Embryonic facial prominence (tissue), 1 donor: ENCODE measurements around the gene SNRPA.

ENCODE experiments used
- DNase-seq: peaks from one replicate; pipeline ENCODE4 v3.0.0-alpha.2; 2016; ENCODE audit errors: extremely low spot score

Gene SNRPA

GRCh38 chr19:40750874-40751537 lies at the start of gene SNRPA:
Gene SNRPA, plus strand, starts transcription at chr19:40751203. Its CDS starts 206 bp downstream, at chr19:40751409.
- peak; percentile 94 for DNase-seq

GRCh38 chr19:40701758-40702157 lies 49.2 kb upstream of the SNRPA start:
- DNase-seq: no peak

GRCh38 chr19:40702337-40703012 lies 48.5 kb upstream of the SNRPA start:
- DNase-seq: no peak

GRCh38 chr19:40703029-40703755 lies 47.8 kb upstream of the SNRPA start:
- DNase-seq: no peak

- no peak for DNase-seq
These were observed 46.3 kb upstream of the SNRPA start for GRCh38 chr19:40704491-40705361.

DNA sequence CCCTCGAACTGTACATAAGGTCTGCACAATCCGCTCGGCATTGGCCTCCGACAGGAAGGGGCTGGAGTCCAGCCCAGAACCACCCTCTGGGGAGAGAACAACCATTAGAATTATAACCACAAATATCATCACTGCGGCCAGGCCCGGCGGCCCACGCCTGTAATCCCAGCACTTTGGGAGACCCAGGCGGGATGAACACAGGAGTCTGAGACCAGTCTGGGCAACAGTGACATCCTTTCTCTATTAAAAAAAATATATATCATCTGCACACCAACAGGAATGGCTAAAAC lies 45.7 kb upstream of the SNRPA start:
- no peak for DNase-seq

GRCh38 chr19:40705950-40706619 lies 44.9 kb upstream of the SNRPA start:
- DNase-seq: no peak

- no peak for DNase-seq
These were observed 43.4 kb upstream of the SNRPA start for GRCh38 chr19:40707615-40708014.

GRCh38 chr19:40709817-40710216 lies 41.2 kb upstream of the SNRPA start:
- DNase-seq: no peak

DNA sequence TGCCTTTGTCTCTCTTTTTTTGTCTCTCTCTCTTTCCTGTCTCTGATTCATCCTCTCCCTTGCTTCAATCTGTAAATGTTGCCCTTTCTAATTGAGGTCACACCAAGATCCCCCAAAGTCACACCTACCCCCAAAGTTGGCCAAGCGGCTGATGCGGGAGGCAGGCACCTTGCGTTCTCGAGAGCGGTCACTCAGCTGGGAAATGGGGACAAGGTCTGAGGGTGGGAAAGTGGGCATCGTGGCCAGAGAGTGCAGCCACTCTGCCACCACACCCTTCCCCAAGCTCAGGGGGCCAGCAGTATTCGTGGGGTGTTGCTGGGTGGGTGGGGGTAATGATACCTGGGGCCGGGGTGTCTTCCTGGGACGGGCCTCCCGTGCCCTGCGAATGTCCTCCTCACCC lies 37.1 kb upstream of the SNRPA start:
- no peak for DNase-seq

- DNase-seq: peak; percentile 98
These were observed 36.3 kb upstream of the SNRPA start for GRCh38 chr19:40714441-40715299.

- no peak for DNase-seq
These were observed 34.9 kb upstream of the SNRPA start for GRCh38 chr19:40716031-40716481.

DNA sequence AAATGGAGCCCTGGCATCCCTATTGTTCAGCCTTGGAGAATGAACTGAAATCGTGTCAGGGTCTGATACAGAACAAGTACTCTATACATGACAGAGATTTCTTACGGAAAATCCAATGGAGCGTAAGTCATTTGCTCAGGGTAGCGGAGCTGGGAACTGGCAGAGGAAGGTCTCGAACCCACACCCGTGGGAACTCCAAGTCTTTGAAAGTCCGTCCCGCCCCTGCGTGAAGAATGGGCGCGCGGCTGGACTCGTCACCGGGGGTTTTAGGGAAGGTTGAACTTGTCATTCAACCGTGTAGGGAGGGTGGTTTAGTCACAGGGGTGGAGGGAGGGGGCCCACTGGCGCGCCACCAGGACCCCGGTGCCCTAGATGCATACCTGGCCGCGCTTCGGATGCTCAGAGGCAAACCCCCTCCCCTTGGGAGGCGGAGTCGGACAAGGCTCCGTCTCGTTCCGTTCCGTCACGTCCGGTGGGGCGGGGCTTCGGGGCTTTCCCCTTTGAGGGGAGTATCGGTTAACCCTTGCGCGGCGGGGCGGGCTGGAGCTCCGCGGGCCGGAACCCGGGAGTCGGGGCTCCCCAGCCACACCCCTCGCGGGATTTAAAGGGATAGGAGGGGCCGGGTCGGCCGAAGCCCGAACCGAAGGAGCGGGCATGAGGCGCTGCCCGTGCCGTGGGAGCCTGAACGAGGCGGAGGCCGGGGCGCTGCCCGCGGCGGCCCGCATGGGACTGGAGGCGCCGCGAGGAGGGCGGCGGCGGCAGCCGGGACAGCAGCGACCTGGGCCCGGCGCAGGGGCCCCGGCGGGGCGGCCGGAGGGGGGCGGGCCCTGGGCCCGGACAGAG lies 34.3 kb upstream of the SNRPA start, which contains the start of the genes COQ8B and ITPKC:
Gene COQ8B (minus strand): TSS at position 405 of the 843 bp plus-strand sequence. CDS start 2,254 bp downstream, outside the sequence.
Gene ITPKC (plus strand): TSS at position 631 of the 843 bp plus-strand sequence. CDS start 24 bp downstream, at position 655.
- DNase-seq: peak; percentile 95

DNA sequence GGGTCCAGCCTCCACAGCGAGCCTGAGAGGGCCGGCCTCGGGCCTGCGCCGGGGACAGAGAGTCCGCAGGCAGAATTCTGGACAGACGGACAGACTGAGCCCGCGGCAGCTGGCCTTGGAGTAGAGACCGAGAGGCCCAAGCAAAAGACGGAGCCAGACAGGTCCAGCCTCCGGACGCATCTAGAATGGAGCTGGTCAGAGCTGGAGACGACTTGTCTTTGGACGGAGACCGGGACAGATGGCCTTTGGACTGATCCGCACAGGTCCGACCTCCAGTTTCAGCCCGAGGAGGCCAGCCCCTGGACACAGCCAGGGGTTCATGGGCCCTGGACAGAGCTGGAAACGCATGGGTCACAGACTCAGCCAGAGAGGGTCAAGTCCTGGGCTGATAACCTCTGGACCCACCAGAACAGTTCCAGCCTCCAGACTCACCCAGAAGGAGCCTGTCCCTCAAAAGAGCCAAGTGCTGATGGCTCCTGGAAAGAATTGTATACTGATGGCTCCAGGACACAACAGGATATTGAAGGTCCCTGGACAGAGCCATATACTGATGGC lies 33.6 kb upstream of the SNRPA start:
- DNase-seq: no peak

GRCh38 chr19:40717880-40718773 lies 32.9 kb upstream of the SNRPA start:
- no peak for DNase-seq

DNA sequence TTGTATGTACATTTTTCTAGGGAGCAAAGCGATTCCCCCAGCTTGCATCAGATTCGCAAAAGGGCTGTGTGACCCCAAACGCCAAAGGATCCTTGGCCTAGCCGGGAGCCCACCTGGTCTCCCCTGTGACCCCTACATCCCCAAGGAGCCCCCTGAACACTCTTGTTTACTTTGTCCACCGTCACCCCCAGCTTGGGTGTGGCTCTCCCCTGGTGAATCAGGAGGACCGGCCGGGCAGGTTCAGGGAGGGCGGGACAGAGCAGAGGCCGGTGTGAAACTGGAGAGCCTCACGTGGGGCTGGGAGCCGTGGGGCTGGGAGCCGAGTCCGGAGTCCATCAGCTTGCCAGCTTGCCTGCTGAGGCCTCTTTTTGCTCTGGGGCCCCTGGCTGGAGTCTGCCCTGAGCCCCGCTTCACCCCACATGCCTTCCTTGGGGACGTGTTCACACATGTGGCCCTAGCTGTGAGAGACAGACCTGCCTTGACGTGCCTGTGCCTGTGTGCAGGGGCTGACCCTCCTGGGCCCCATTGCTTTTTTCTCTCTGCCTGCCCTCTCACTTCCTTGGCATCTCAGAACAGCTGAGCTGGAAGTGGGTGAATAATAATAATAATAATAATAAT lies 32.1 kb upstream of the SNRPA start:
- DNase-seq: no peak

DNA sequence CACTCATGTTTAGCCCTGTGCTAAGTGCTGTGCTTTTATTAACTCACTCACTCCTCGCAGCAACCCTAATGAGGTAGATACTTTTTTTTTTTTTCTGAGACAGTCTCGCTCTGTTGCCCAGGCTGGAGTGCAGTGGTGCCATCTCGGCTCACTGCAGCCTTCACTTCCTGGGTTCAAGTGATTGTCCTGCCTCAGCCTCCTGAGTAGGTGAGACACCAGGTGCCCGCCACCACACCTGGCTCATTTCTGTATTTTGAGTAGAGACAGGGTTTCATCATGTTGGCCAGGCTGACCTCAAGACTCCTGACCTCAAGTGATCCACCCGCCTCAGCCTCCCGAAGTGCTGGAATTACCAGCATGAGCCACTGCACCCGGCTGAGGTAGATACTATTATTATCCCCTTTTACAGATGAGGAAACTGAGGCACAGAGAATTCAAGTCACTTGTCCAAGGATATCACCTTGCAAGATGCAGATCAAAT lies 31.5 kb upstream of the SNRPA start:
- DNase-seq: no peak
